Measurements from ENCODE around the gene NKAIN2.
A peak's percentile ranks its signal among the peaks of the same experiment; 100 is the strongest.
"Not testable (repeated sequence)": the region's sequence is repeated elsewhere in the genome, so short reads cannot be mapped to it uniquely, and the experiment has no call there.

Gene NKAIN2

GRCh38 chr6:123896869-123897268 is 93.2 kb downstream of the NKAIN2 start:
- DNase-seq, result no peak

- DNase-seq, result no peak
These were observed 94.3 kb downstream of the NKAIN2 start for GRCh38 chr6:123897965-123898364.

GRCh38 chr6:123898665-123899064 is 95.0 kb downstream of the NKAIN2 start:
- no peak for DNase-seq

- DNase-seq, result no peak
These were observed 96.1 kb downstream of the NKAIN2 start for GRCh38 chr6:123899745-123900144.

GRCh38 chr6:123901436-123901835 is 97.8 kb downstream of the NKAIN2 start:
- no peak for DNase-seq

- no peak for DNase-seq
These were observed 99.2 kb downstream of the NKAIN2 start for GRCh38 chr6:123902738-123903313.

- no peak for DNase-seq
These were observed 100.6 kb downstream of the NKAIN2 start for GRCh38 chr6:123904228-123904627.

- no peak for DNase-seq
These were observed 105.1 kb downstream of the NKAIN2 start for GRCh38 chr6:123908797-123909196.

GRCh38 chr6:123909989-123910388 is 106.3 kb downstream of the NKAIN2 start:
- peak; percentile 78 for DNase-seq

- no peak for DNase-seq
These were observed 110.2 kb downstream of the NKAIN2 start for GRCh38 chr6:123913863-123914262.

- not testable (repeated sequence) for DNase-seq
These were observed 119.7 kb downstream of the NKAIN2 start for GRCh38 chr6:123923379-123923778.

GRCh38 chr6:123925350-123925749 is 121.7 kb downstream of the NKAIN2 start:
- no peak for DNase-seq

GRCh38 chr6:123925842-123926399 is 122.3 kb downstream of the NKAIN2 start:
- DNase-seq, result no peak

- DNase-seq, result no peak
These were observed 124.9 kb downstream of the NKAIN2 start for GRCh38 chr6:123928529-123928928.

- DNase-seq, result no peak
These were observed 128.3 kb downstream of the NKAIN2 start for GRCh38 chr6:123931928-123932327.

- DNase-seq, result no peak
These were observed 136.9 kb downstream of the NKAIN2 start for GRCh38 chr6:123940551-123940950.

GRCh38 chr6:123941855-123942254 is 138.2 kb downstream of the NKAIN2 start:
- DNase-seq, result no peak

- DNase-seq, result no peak
These were observed 141.7 kb downstream of the NKAIN2 start for GRCh38 chr6:123945386-123945785.

- DNase-seq, result peak; percentile 11
These were observed 150.3 kb downstream of the NKAIN2 start for GRCh38 chr6:123953920-123954319.

- DNase-seq, result no peak
These were observed 153.0 kb downstream of the NKAIN2 start for GRCh38 chr6:123956492-123957139.

- DNase-seq, result peak; percentile 73
These were observed 158.8 kb downstream of the NKAIN2 start for GRCh38 chr6:123962508-123962907.

GRCh38 chr6:123965894-123966293 is 162.2 kb downstream of the NKAIN2 start:
- peak; percentile 15 for DNase-seq

- no peak for DNase-seq
These were observed 163.0 kb downstream of the NKAIN2 start for GRCh38 chr6:123966618-123967017.

GRCh38 chr6:123967905-123968304 is 164.2 kb downstream of the NKAIN2 start:
- DNase-seq, result peak; percentile 88
